Stimulated activated CD4-positive, alpha-beta T cell treated with anti-CD3 and anti-CD28 coated beads, Interleukin-4, amount 100 ng/mL, for 48 hours (primary cell): ENCODE measurements around the gene BCAR3.
"Not testable (repeated sequence)": the region's sequence is repeated elsewhere in the genome, so short reads cannot be mapped to it uniquely, and the experiment has no call there.

ENCODE experiments used
- DNase-seq, 2 donors: peaks; one replicate each; pipeline ENCODE4 v3.0.0-alpha.2; 2020; ENCODE audit warnings: low read depth in 2 of 2

The BCAR3 gene

GRCh38 chr1:93705892-93706500 lies 24.4 kb upstream of the BCAR3 start:
- DNase-seq: no peak

- DNase-seq: no peak
These were observed 22.4 kb upstream of the BCAR3 start for GRCh38 chr1:93704052-93704451.

- no peak for DNase-seq
These were observed 22.0 kb upstream of the BCAR3 start for GRCh38 chr1:93703643-93704042.

- DNase-seq: no peak
These were observed 21.2 kb upstream of the BCAR3 start for GRCh38 chr1:93702828-93703183.

- DNase-seq: no peak
These were observed 20.6 kb upstream of the BCAR3 start for GRCh38 chr1:93702111-93702827.

- DNase-seq: no peak
These were observed 20.0 kb upstream of the BCAR3 start for GRCh38 chr1:93701629-93702028.

GRCh38 chr1:93700532-93701469 lies 19.2 kb upstream of the BCAR3 start:
- no peak for DNase-seq

- DNase-seq: no peak
These were observed 18.0 kb upstream of the BCAR3 start for GRCh38 chr1:93699503-93700168.

- DNase-seq: no peak
These were observed 17.4 kb upstream of the BCAR3 start for GRCh38 chr1:93699049-93699384.

- no peak for DNase-seq
These were observed 16.9 kb upstream of the BCAR3 start for GRCh38 chr1:93698329-93699048.

- not testable (repeated sequence) for DNase-seq
These were observed 15.9 kb upstream of the BCAR3 start for GRCh38 chr1:93697566-93697965.

GRCh38 chr1:93695411-93696005 lies 13.9 kb upstream of the BCAR3 start:
- no peak for DNase-seq

GRCh38 chr1:93694819-93695218 lies 13.2 kb upstream of the BCAR3 start:
- no peak for DNase-seq

GRCh38 chr1:93694039-93694438 lies 12.4 kb upstream of the BCAR3 start:
- DNase-seq: no peak

- peak in 1 of 2 donors; percentile 44 for DNase-seq
These were observed 11.4 kb upstream of the BCAR3 start for GRCh38 chr1:93692983-93693591.

GRCh38 chr1:93692451-93692861 lies 10.8 kb upstream of the BCAR3 start:
- no peak for DNase-seq

GRCh38 chr1:93692026-93692425 lies 10.4 kb upstream of the BCAR3 start:
- DNase-seq: no peak

- DNase-seq: no peak
These were observed 9.5 kb upstream of the BCAR3 start for GRCh38 chr1:93690921-93691789.

GRCh38 chr1:93690341-93690740 lies 8.7 kb upstream of the BCAR3 start:
- no peak for DNase-seq
